GM12891 (cell line): ENCODE data around the gene AUH. TPM values are rescaled to one million over a fixed set of nuclear protein-coding genes. Genes with fewer than 3 reads are reported as not detected.

Experiments used
- DNase-seq: peaks from one replicate; pipeline ENCODE4 v3.0.0; 2011; ENCODE audit warnings: low spot score; ENCODE audit not compliant: insufficient read length
- FAIRE-seq: peaks from 2 replicates; lab custom pipeline; 2011; peaks lifted over from hg19 to GRCh38; lab: Jason Lieb, UNC
- PAX5 ChIP-seq: IDR thresholded peaks from 2 replicates; pipeline ENCODE4 v1.6.1; 2011; ENCODE audit warnings: low read length, moderate library complexity, mild to moderate bottlenecking; ENCODE audit not compliant: insufficient read depth, severe bottlenecking
- POLR2A ChIP-seq: IDR thresholded peaks from 2 replicates; pipeline ENCODE4 v1.6.1; 2011; ENCODE audit warnings: low read depth, low read length, control low read depth
- POLR2AphosphoS5 ChIP-seq: IDR thresholded peaks from 2 replicates; pipeline ENCODE4 v1.6.1; 2011; ENCODE audit warnings: low read depth, low read length, control low read depth
- POU2F2 ChIP-seq: IDR thresholded peaks from 2 replicates; pipeline ENCODE4 v1.6.1; 2011; ENCODE audit warnings: low read depth, mild to moderate bottlenecking, control low read depth, low read length, moderate library complexity
- SPI1 ChIP-seq: IDR thresholded peaks from 2 replicates; pipeline ENCODE4 v1.6.1; 2011; ENCODE audit warnings: low read depth, low read length, control low read depth
- TAF1 ChIP-seq: IDR thresholded peaks from 2 replicates; pipeline ENCODE4 v1.6.1; 2011; ENCODE audit warnings: low read depth, low read length, control low read depth
- polyA plus RNA-seq: library from polyadenylated mRNA; unstranded; fragments of >200 nt; gene quantifications from one replicate; pipeline ENCODE4 v1.2.1, GENCODE V29; 2012; ENCODE audit warnings: low read depth, missing spikeins, inconsistent platforms; ENCODE audit not compliant: missing spikeins

Gene AUH, protein sequence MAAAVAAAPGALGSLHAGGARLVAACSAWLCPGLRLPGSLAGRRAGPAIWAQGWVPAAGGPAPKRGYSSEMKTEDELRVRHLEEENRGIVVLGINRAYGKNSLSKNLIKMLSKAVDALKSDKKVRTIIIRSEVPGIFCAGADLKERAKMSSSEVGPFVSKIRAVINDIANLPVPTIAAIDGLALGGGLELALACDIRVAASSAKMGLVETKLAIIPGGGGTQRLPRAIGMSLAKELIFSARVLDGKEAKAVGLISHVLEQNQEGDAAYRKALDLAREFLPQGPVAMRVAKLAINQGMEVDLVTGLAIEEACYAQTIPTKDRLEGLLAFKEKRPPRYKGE
- 3.1 TPM for polyA plus RNA-seq

DNA sequence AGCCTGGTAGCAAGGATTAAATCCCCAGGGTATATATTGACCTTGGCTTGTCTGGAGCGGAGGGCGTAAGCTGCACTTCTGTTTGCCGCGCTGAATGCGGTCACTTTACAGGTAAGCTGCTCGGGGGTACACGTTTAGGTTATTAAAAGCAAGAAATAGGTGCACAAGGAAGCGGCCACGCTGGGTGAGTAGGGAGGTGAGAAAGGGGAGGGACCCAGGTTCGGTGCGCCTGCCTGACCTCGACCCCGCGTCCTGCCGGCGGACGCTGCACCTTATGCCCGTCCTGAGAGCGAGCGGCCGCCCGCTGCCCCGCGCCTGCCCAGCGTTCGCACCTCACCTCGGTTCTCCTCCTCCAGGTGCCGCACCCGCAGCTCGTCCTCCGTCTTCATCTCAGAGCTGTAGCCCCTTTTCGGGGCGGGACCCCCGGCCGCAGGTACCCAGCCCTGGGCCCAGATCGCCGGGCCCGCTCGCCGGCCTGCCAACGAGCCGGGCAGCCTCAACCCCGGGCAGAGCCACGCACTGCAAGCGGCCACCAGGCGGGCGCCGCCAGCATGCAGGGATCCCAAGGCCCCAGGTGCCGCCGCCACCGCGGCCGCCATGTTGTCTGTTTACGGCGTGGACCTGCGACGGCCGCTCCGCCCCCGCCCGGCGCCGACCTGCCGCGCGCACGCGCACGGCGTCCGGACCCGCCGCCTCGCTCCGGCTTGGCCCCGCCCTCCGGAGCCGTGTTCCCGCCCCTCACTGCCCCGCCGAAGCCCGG, at the start of gene AUH:
Gene AUH (minus strand): TSS at position 628 of the 760 bp plus-strand sequence. CDS start 29 bp downstream, at position 599.
- peak; percentile 43; the same call in 1 of the 2 replicates for TF ChIP-seq POLR2AphosphoS5
- TF ChIP-seq TAF1: peak; percentile 80
- TF ChIP-seq POLR2A: peak; percentile 55; the same call in 1 of the 2 replicates
- no peak for TF ChIP-seq POU2F2
- TF ChIP-seq SPI1: no peak
- TF ChIP-seq PAX5: peak; percentile 4
- FAIRE-seq: peak; percentile 90

DNA sequence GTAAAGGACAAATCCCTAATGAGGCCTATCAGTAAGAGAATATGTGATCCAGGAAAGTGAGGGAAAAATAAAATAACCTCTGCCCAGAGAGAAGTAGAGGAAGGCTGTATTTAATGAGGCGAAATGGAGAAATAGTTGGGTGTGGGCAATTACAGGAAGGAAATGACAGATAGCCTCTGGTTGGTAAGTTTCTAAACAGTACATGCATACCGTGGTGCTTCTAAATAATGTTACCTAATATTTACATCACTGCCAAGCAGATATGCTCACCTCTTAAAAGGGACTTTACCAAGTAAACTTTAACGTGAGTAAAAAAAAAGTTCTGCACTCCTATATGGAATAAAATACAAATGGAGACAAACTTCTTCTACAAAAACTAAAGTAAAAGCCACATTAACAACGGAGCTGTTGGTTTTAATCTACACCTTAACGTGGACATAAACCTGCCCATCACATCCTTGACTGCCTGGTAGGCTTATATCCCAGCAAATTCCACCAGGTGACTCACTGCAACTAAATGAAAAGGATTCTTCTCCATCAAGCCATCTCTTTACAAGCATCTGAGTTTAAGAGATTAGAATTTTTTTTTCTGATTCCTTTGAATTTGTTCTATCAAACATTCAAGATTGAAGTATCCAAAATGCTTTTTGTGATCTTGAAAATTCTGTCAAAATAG, 49.5 kb upstream of the AUH start:
- no peak for DNase-seq
- TF ChIP-seq POU2F2 (no peak), SPI1 (no peak), PAX5 (no peak), POLR2A (no peak), TAF1 (no peak), POLR2AphosphoS5 (no peak)
- no peak for FAIRE-seq

More for the DNA sequence above, at the start of gene AUH:
- DNase-seq: peak; percentile 89

DNA sequence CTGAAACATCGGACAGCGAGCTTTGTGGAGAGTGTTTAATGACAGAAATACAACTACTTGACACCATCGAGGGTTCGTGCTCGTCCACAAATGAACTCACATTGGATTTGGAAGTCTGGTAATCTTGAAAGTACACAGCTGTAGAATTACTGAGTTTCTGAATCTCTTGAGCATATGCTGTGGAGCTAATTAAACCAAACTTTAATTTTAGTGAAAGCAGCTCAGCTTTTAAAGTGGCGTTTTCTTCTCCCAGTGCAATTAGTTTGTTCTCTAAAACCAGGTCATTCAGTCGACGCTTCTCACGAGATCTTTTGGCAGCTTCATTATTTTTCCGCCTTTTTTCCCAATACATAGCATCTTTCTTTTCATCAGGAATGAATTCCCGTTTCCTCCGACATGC, 48.4 kb upstream of the AUH start:
- FAIRE-seq (no peak), DNase-seq (no peak)

DNA sequence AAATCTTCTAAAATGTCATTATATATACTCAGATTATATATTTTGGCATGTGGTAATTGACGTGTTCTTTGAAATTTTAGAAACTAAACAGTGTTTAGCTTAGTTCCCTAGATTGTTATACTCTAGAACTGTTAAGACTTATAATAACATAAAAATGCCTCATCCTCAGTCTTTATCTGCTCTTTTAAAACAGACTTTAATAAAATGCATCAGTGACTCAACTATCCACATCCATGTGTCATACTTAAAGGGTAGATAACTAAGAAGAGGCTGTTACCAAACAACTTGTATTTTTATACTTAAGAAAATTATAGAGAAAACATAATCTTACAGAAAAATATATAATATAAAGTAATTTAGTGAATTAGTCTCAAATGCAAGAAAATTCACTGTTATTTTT, 46.8 kb upstream of the AUH start:
- TF ChIP-seq POLR2A (no peak), POU2F2 (no peak), TAF1 (no peak), POLR2AphosphoS5 (no peak), PAX5 (no peak)
- FAIRE-seq (no peak), DNase-seq (no peak)

More for the DNA sequence above, 48.4 kb upstream of the AUH start:
- TF ChIP-seq POLR2AphosphoS5 (no peak), POLR2A (no peak), POU2F2 (no peak), SPI1 (no peak)

DNA sequence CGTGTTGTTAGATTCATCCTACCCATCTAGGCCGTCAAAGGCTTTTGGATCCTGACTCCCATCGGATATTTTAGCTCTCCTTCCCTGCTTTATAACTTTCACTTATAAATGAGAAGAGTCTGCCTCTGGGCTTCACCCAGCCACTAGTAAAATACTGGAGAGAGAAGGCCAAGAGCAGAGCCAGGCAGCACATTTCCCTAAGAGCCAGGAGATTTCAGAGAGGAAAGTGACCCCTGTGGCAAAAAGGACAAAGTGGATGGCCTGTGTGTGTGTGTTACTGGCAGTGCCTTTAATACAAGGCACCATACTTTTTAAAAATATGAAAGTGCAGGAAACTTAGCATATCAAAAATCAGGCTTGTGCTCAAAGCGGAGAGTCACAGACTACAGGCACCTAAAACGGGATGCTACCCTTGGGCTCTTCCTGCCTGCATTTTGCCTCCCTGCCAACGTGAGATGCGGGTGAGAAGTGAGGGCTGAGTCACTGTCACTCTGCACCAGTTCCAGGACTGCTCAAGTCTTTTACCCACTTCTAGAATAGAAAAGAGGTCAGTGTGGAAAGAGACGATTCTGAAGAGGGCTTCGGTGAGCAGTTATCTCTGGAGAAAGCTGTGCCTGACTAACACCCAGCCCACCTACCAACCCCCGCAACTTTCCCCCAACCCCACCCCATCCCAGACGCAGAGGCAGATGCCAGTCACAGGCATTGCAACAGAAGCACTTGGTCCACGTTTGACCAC, 46.0 kb upstream of the AUH start:
- TF ChIP-seq POLR2AphosphoS5 (no peak), SPI1 (no peak), TAF1 (no peak), POLR2A (no peak), POU2F2 (no peak), PAX5 (no peak)
- FAIRE-seq (no peak), DNase-seq (no peak)

DNA sequence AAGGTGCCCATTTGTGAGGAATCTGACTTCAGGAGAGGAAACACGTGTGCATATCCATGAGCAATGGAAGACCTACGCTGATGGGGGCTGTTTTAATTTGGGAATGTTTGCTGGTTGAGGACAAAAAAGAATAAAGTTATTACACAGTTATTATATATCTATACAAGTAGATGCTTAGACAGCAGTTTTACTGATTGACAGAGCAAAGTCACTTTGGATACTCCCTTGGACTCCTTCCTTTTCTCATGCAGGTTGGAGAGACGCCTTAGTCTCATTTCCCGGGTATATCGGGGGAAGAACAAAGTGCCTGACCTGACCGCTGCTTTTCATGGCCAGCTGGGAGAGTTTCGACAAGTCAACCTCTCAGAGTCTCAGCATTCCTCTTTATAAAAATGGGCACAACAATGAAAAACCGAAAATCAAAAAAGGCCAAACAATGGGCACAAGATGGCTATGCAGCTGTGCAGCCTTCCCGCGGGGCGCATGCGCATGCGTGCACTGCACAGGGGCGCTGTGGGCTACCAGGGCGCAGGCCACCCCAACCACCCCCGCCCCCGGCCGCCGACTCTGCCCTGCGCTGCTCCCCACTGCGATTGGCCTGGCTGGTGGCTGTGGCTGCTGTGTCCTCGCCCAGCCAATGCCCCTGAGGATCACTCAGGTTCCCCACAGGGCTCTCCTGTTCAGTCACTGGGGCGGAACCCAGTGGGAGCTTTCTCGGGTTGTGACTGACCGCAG, 43.8 kb upstream of the AUH start:
- FAIRE-seq: no peak

DNA sequence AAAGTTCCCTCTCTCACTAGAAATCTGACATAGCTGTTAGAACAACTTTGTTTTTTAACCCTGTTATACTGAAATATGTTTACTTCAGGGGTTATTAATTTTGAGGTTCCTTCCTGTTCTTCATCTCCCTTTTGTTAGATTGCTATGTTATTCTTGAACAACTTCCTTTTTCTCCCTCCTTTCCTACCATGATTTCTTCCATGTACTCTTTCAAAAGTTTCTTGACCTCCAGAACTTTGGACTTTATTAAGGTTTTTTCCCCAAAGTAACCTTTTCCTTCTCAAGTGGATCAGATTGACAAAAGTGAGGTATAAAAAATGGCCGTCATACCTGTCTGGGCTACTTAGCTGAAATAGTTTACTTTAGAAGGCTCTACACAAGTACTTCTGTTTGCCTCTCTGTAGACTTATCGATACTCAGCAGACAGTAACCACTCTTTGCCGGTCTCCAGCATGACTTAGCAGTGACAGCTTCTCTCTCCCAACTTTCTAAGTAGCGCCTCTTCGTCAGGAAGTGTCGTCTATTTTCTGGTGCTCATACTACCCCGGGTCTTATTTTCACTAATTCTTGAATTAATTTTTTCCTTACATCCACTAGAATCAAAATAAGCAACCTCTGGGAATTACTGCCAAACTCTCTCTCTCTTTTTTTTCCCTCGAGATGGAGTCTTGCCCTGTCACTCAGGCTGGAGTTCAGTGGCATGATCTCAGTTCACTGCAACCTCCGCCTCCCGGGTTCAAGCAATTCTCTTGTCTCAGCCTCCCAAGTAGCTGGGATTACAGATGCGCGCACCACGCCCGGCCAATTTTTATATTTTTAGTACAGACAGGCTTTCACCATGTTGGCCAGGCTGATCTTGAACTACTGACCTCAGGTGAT, 42.2 kb upstream of the AUH start:
- DNase-seq (no peak), FAIRE-seq (no peak)
- TF ChIP-seq POLR2AphosphoS5 (no peak), POU2F2 (no peak), SPI1 (no peak), PAX5 (no peak), TAF1 (no peak), POLR2A (no peak)

More for the DNA sequence above, 43.8 kb upstream of the AUH start:
- no peak for DNase-seq
- TF ChIP-seq POU2F2: no peak
- no peak for TF ChIP-seq TAF1
- no peak for TF ChIP-seq POLR2A
- TF ChIP-seq SPI1: no peak
- no peak for TF ChIP-seq PAX5
- no peak for TF ChIP-seq POLR2AphosphoS5

DNA sequence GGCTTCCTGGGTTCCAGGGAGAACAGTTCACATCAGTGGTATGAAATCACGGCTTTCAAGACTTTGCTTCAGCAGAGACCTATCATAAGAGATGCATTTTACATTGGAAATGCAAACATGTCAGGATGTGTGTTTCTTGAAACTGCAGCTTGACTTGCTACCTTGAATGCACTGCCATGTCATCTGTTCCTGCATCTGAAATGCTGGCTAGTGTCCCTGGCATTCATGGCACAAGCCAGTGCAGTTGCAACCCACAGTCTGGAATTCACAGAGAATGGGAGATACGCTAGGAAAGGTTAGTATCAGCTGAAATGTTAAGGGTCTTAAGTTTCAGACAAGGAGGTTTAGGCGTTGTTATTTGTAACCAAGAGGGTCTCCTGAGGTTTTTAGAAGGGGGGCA, 37.2 kb upstream of the AUH start:
- TF ChIP-seq POLR2AphosphoS5: no peak
- no peak for TF ChIP-seq SPI1
- no peak for TF ChIP-seq POLR2A
- TF ChIP-seq PAX5: no peak
- no peak for TF ChIP-seq POU2F2
- DNase-seq (no peak), FAIRE-seq (no peak)
